Mammary epithelial cell (primary cell): ENCODE results near the gene FAM78A.

Experiments used
- EZH2 ChIP-seq: IDR thresholded peaks from 2 replicates; pipeline ENCODE4 v1.6.1; 2012; ENCODE audit warnings: low read length, inconsistent platforms, borderline replicate concordance
- TF ChIP-seq, protein P1 (sequence below), 2 donors: IDR thresholded peaks in 1 of 2; conservative IDR thresholded peaks in 1 of 2; 2 replicates each; pipeline ENCODE4 v1.5.1; 2011 to 2012; ENCODE audit warnings: inconsistent platforms in 2 of 2, low read length in 2 of 2, mild to moderate bottlenecking in 2 of 2, control low read depth in 1 of 2, low read depth in 1 of 2; ENCODE audit not compliant: insufficient read depth in 1 of 2; ENCODE audit errors: extremely low read depth in 1 of 2

DNA sequence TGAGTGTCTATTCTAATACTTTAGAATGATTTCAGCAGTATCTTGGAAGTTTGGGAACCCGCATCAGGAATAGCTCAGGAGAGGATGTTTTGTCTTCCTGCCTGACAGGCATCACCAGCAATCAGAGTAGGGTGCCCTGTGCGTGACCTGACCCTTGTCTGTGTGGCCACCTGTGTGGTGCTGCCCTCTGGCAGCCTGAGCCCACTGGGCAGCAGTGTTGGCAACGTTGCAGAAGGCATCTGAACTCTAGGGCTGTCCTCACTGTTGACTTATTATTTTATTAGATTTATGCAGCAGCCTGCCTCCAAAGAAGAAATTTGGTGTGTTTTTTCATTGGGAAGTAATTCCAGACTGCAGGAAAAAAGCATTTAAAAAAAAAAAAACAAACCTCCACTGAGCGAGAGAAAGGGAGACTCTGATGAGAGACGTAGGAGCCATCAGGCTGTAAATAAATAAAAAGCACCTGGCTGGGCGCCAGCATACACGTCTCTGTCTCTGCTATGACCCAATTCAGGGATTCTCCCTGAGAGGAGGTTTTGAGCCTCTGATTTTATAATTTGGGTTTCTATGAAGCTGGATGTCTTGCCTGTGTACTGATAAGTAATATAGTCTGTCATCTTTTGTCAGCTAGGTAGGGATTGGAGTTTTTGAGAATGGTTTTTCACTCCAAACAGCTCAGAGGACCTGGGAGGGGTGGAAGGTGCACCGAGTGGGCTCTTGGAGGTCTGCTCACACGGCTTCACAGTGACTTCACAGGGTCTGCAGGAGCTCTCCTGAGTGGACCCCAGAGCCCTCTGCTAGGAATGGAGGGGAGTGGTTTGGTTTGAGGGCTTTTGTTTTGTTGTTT is 49.0 kb downstream of the FAM78A start:
- TF ChIP-seq, protein P1, sequence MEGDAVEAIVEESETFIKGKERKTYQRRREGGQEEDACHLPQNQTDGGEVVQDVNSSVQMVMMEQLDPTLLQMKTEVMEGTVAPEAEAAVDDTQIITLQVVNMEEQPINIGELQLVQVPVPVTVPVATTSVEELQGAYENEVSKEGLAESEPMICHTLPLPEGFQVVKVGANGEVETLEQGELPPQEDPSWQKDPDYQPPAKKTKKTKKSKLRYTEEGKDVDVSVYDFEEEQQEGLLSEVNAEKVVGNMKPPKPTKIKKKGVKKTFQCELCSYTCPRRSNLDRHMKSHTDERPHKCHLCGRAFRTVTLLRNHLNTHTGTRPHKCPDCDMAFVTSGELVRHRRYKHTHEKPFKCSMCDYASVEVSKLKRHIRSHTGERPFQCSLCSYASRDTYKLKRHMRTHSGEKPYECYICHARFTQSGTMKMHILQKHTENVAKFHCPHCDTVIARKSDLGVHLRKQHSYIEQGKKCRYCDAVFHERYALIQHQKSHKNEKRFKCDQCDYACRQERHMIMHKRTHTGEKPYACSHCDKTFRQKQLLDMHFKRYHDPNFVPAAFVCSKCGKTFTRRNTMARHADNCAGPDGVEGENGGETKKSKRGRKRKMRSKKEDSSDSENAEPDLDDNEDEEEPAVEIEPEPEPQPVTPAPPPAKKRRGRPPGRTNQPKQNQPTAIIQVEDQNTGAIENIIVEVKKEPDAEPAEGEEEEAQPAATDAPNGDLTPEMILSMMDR (conservative IDR thresholded peaks at IDR 0.05 in 1 of 2, IDR thresholded peaks at IDR 0.05 in 1 of 2; ENCODE audit: extremely low read depth in 1 of 2, insufficient read depth in 1 of 2, low read depth in 1 of 2, low read length in 2 of 2): no peak
- TF ChIP-seq EZH2: no peak
